HG03432 (cell line): ENCODE measurements around the gene PRR23A.

Source experiments
- ATAC-seq: cut with Tn5 transposase; IDR thresholded peaks from one replicate; pipeline ENCODE4 v1.9.1; 2021; ENCODE audit warnings: mild to moderate bottlenecking, moderate library complexity; ENCODE audit not compliant: unreplicated experiment

Gene PRR23A

DNA sequence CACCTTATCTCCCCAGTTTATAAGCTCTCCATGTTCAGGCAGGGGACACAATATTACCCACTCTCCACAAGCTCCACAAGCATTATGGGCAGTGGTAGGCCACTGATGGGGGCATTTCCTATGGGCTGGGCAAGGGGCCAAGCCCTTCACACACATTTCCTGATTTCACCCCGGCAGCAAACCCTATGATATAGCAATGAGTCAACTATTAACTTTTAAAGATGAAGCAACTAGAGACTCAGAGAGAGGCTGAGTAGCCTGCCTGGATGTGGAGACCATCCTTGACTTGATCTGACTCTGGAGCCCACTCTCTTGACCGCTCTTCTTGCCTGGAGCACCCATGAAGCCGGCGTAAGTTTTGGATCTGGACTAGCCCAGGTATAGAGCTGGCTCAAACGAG lies 31.6 kb downstream of the PRR23A start:
- ATAC-seq, result no peak

- ATAC-seq, result no peak
Observed at GRCh38 chr3:138972941-138973340, 33.1 kb downstream of the PRR23A start.

GRCh38 chr3:138971766-138972320 lies 34.2 kb downstream of the PRR23A start:
- ATAC-seq, result no peak

DNA sequence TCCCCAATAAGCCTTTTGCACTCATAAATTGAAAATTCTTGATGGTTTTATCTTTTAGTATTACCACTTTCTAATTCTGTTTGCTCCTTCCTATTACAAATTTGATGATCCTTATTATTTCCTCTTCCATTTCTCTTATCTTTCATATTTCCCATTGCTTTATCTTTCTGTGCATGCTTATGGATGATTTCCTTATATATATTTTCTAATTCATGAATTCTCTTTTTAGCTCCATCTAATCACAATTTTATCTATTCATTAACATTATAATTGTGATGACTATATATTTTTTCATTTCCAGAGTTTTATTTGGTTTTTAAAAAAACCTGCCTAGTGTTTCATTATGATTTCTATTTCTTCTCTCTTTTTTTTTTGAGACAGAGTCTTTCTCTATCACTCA lies 41.1 kb downstream of the PRR23A start:
- no peak for ATAC-seq

DNA sequence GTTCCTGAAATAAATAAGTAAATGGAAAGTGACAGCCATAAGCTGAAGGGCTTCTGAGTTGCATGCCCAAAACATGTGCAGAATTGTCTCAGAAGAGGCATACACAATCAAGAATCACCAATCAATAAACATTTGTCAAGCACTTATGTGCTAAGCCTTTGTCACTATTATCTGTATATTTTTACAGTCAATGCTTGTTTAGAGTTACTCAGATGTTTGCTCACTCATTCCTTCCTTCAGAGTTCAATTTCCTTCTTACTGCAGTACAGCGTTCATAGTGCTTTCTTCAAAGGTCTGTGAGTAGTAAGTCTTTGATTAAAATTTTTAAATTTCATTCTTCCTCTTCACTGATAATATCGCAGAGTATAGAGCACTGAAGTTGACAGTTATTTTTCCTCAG lies 41.8 kb downstream of the PRR23A start:
- no peak for ATAC-seq

- no peak for ATAC-seq
Observed at GRCh38 chr3:138962854-138963560, 43.1 kb downstream of the PRR23A start.

- no peak for ATAC-seq
Observed at GRCh38 chr3:138960417-138960852, 45.6 kb downstream of the PRR23A start.
